GM18870 (cell line): Measurements from ENCODE around the gene PRAC1.
"Not testable (repeated sequence)": the region's sequence is repeated elsewhere in the genome, so short reads cannot be mapped to it uniquely, and the experiment has no call there.

Source experiments
- ATAC-seq: cut with Tn5 transposase; IDR thresholded peaks from one replicate; pipeline ENCODE4 v1.9.1; 2021; ENCODE audit warnings: moderate library complexity; ENCODE audit not compliant: unreplicated experiment

The PRAC1 gene

GRCh38 chr17:48727415-48728175 is 5.3 kb upstream of the PRAC1 start:
- no peak for ATAC-seq

GRCh38 chr17:48726916-48727286 is 4.6 kb upstream of the PRAC1 start:
- ATAC-seq = no peak

- no peak for ATAC-seq
These were observed 4.0 kb upstream of the PRAC1 start for GRCh38 chr17:48726114-48726915.

- ATAC-seq = no peak
These were observed 3.2 kb upstream of the PRAC1 start for GRCh38 chr17:48725288-48726064.

- ATAC-seq = no peak
These were observed 2.6 kb upstream of the PRAC1 start for GRCh38 chr17:48725004-48725287.

GRCh38 chr17:48724251-48725003 is 2.1 kb upstream of the PRAC1 start:
- ATAC-seq = no peak

GRCh38 chr17:48723423-48724250 is 1.3 kb upstream of the PRAC1 start:
- no peak for ATAC-seq

GRCh38 chr17:48722915-48723422 is 651 bp upstream of the PRAC1 start, which contains the start of gene PRAC2:
Gene PRAC2, plus strand, starts transcription at chr17:48723185. Its CDS starts 1,226 bp downstream, at chr17:48724411.
- ATAC-seq = no peak

GRCh38 chr17:48721009-48721402 is 1.3 kb downstream of the PRAC1 start:
- ATAC-seq = no peak

- no peak for ATAC-seq
These were observed 1.9 kb downstream of the PRAC1 start for GRCh38 chr17:48720266-48721008.

- no peak for ATAC-seq
These were observed 2.6 kb downstream of the PRAC1 start for GRCh38 chr17:48719642-48720265.

- ATAC-seq = no peak
These were observed 3.3 kb downstream of the PRAC1 start for GRCh38 chr17:48718761-48719641.

- no peak for ATAC-seq
These were observed 4.0 kb downstream of the PRAC1 start for GRCh38 chr17:48718227-48718760.

- no peak for ATAC-seq
These were observed 4.7 kb downstream of the PRAC1 start for GRCh38 chr17:48717367-48718226.

- not testable (repeated sequence) for ATAC-seq
These were observed 5.8 kb downstream of the PRAC1 start for GRCh38 chr17:48716549-48716948.
